Thyroid gland (tissue), 4 donors: ENCODE measurements around the gene PACS1. TPM values are rescaled to one million over a fixed set of nuclear protein-coding genes. Genes with fewer than 3 reads are reported as not detected.

Experiments used
- DNase-seq, 2 donors: peaks; one replicate each; pipeline ENCODE4 v3.0.0-alpha.2; 2019
- H3K27ac ChIP-seq, 3 donors: fragments of 200-600 bp; sonication (generic); 1 replicate in 2 of 3; 2 replicates in 1 of 3; pipeline ENCODE4 v1.5.1; 2016 to 2019; ENCODE audit warnings: mild to moderate bottlenecking in 1 of 3, moderate library complexity in 1 of 3
- H3K27me3 ChIP-seq: fragments of 200-600 bp; sonication (generic); one replicate; pipeline ENCODE4 v1.5.1; 2019
- H3K36me3 ChIP-seq, 2 donors: fragments of 200-600 bp; sonication (generic); one replicate each; pipeline ENCODE4 v1.5.1; 2016 to 2019
- H3K4me1 ChIP-seq, 2 donors: fragments of 200-600 bp; sonication (generic); one replicate each; pipeline ENCODE4 v1.5.1; 2017 to 2019
- H3K4me3 ChIP-seq, 3 donors: fragments of 200-600 bp; sonication (generic); replicated peaks in 1 of 3; 1 replicate in 2 of 3; 2 replicates in 1 of 3; pipeline ENCODE4 v1.5.1; 2016; ENCODE audit warnings: mild to moderate bottlenecking in 1 of 3
- H3K9me3 ChIP-seq: fragments of 200-600 bp; sonication (generic); one replicate; pipeline ENCODE4 v1.5.1; 2017
- POLR2A ChIP-seq, 2 donors: fragments of 450-650 bp; IDR thresholded peaks; one replicate each; pipeline ENCODE4 v1.6.1; 2017; ENCODE audit warnings: antibody characterized with exemption in 2 of 2, mild to moderate bottlenecking in 2 of 2, moderate library complexity in 1 of 2
- WGBS, 2 donors: methylation state at CpG; one replicate each; pipeline ENCODE4 v1.1.5; 2017; 5-methylcytosine and 5-hydroxymethylcytosine counted together
- intact Hi-C: fragments of 100-400 bp; cut with DNase I; formaldehyde crosslinking; loops from one replicate; pipeline ENCODE4 v1.15.1; 2023
- total RNA-seq, 4 donors: library from RNA; depleted of rRNA; stranded (reverse); fragments of >200 nt; gene quantifications; one replicate each; pipeline ENCODE4 v1.2.3, GENCODE V29; 2016
- TF ChIP-seq, protein P1 (sequence below), 6 experiments: fragments of 200-600 bp in 3 of 6; fragments of 450-650 bp in 3 of 6; sonication (generic) in 3 of 6; IDR thresholded peaks; one replicate each; pipeline ENCODE4 v1.5.1; 2016 to 2019; ENCODE audit warnings: antibody characterized with exemption in 6 of 6, mild to moderate bottlenecking in 2 of 6, inconsistent platforms in 1 of 6, moderate library complexity in 1 of 6

Gene PACS1
- total RNA-seq, 4 donors from 2014 or later: 39.6 to 67.7 (median 59.7) TPM

DNA sequence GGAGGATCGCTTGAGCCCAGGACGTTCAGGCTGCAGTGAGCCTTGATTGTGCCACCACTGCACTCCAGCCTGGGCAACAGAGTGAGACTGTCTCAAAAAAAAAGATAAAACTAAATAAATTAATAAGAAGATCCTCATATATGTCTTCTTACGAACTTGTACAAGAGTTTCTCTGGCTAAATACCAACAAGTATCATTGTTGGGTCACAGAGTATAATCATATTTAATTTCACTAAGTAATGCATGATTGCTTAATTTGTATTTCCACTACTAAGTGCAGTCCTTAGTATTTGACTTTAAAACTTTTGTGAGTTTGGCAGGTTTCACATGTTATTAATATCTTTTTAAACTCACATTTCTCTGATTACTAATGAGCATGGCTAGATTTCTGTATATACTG, 60.9 kb downstream of the PACS1 start:
- WGBS, 2 donors: 68 to 72% methylated on average over 3 of the region's 3 CpGs
- intact Hi-C loops: loop anchor here (5.0 kb wide), 1 partner anchor 64 kb away; no protein-coding TSS in a partner anchor

DNA sequence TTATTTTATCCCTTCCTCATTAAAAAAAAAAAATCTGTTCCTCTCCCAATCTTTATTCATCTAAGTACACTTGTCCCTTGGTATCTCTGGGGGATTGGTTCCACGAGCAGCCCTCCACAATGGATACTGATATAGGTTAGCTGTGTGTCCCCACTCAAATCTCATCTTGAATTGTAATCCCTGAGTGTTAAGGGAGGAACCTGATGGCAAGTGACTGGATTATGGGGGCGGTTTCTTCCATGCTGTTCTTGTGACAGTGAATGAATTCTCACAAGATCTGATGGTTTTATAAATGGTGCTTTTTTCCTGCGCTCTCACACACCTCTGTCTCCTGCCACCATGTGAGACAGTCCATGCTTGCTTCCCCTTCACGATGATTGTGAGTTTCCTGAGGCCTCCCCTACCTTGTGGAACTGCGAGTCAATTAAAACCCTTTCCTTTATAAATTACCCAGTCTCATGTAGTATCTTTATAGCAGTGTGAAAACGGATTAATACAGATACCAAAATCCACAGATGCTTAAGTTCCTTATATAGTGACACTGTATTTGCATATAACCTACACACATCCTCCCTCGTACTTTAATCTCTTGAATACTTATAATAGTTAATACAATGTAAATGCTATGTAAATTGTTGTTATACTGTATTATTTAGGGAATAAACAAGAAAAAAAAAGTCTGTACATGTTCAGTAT, 62.0 kb downstream of the PACS1 start:
- WGBS, 2 donors: 86 to 93% methylated on average over 7 of the region's 7 CpGs
- H3K9me3 ChIP-seq: no peaks in the 10 kb centered on the region
- no peak for DNase-seq
- H3K4me3 ChIP-seq: no peak overlapping the region
- H3K27ac ChIP-seq: peak overlapping the region in 1 of 3 donors; percentile 4
- no peaks in the 10 kb centered on the region for H3K27me3 ChIP-seq
- no peak for TF ChIP-seq POLR2A (IDR thresholded peaks at IDR 0.05)
- TF ChIP-seq, protein P1, sequence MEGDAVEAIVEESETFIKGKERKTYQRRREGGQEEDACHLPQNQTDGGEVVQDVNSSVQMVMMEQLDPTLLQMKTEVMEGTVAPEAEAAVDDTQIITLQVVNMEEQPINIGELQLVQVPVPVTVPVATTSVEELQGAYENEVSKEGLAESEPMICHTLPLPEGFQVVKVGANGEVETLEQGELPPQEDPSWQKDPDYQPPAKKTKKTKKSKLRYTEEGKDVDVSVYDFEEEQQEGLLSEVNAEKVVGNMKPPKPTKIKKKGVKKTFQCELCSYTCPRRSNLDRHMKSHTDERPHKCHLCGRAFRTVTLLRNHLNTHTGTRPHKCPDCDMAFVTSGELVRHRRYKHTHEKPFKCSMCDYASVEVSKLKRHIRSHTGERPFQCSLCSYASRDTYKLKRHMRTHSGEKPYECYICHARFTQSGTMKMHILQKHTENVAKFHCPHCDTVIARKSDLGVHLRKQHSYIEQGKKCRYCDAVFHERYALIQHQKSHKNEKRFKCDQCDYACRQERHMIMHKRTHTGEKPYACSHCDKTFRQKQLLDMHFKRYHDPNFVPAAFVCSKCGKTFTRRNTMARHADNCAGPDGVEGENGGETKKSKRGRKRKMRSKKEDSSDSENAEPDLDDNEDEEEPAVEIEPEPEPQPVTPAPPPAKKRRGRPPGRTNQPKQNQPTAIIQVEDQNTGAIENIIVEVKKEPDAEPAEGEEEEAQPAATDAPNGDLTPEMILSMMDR (IDR thresholded peaks at IDR 0.05): no peak
- no peaks in the 10 kb centered on the region for H3K36me3 ChIP-seq
- intact Hi-C loops: loop anchor here (5.0 kb wide), 1 partner anchor 65 kb away; no protein-coding TSS in a partner anchor
- H3K4me1 ChIP-seq: peaks cover 22 to 24% of the 10 kb centered on the region in 2 donors

More for the DNA sequence above, 60.9 kb downstream of the PACS1 start:
- no peak for DNase-seq
- H3K36me3 ChIP-seq: no peaks in the 10 kb centered on the region
- peaks cover 33 to 35% of the 10 kb centered on the region in 2 donors for H3K4me1 ChIP-seq
- TF ChIP-seq, protein P1 (IDR thresholded peaks at IDR 0.05): no peak
- no peak for TF ChIP-seq POLR2A (IDR thresholded peaks at IDR 0.05)
- no peaks in the 10 kb centered on the region for H3K27me3 ChIP-seq
- H3K27ac ChIP-seq: peak overlapping the region in 1 of 3 donors; percentile 9
- no peak overlapping the region for H3K4me3 ChIP-seq
- no peaks in the 10 kb centered on the region for H3K9me3 ChIP-seq

DNA sequence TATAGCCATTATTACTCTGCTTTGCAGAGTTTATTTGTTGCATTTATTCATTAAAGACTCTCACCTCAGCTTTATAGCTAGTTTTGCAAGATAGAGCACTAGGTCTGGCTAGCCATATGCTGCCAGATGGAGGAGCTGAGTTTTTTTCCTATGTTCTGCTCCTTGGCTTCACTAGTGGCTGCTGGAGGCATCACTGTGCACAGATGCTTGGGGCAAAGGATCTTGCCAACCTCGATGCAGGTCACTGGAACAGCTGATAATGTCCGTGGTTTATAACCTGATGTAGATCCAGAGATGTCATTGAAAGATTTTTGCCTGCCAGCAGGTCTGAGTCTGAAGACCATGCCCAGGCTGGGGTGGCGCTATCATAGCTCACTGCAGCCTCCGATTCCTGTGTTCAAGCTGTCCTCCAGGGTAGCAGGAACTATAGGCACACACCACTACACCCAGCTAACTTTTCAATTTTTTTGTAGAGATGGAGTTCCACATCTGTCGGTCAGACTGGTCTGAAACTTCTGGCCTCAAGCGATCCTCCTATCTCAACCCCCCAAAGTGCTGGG, 63.2 kb downstream of the PACS1 start:
- intact Hi-C loops: loop anchor here (5.0 kb wide), 1 partner anchor 66 kb away; no protein-coding TSS in a partner anchor
- WGBS, 2 donors: 42 to 57% methylated on average over 6 of the region's 6 CpGs
- Histone ChIP-seq H3K27me3 (no peaks in the 10 kb centered on the region), H3K4me1 (peaks cover 18 to 25% of the 10 kb centered on the region in 2 donors), H3K4me3 (no peak overlapping the region), H3K9me3 (no peaks in the 10 kb centered on the region), H3K27ac (peak overlapping the region in 2 of 3 donors; percentile 17 to 22), H3K36me3 (no peaks in the 10 kb centered on the region)
- TF ChIP-seq, protein P1 (IDR thresholded peaks at IDR 0.05): peak in 2 of 6 experiments; percentile 13 to 30
- TF ChIP-seq POLR2A (IDR thresholded peaks at IDR 0.05): no peak
- DNase-seq: peak; percentile 65 to 70

DNA sequence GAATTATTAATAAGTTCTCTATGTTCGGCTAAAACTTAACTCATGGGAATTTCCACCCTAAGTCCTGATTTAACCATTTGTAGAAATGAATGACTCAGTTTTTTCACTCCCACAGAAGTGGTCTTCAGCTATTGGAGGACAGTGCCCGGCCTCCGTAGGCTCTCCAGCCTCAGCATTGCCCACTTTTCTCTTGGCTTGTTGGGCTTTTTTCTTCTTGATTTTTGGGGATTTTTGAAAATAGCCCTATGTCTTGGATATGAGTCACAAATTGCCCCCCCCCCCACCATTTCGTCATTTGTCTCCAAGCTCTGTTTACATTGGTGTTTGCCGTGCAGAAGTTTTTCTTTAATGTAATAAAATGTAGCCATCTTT, 66.7 kb downstream of the PACS1 start:
- intact Hi-C loops: no loop called here

More for the DNA sequence above, 66.7 kb downstream of the PACS1 start:
- TF ChIP-seq, protein P1 (IDR thresholded peaks at IDR 0.05): no peak
- no peak for TF ChIP-seq POLR2A (IDR thresholded peaks at IDR 0.05)
- Histone ChIP-seq H3K4me1 (peaks cover 16 to 21% of the 10 kb centered on the region in 2 donors), H3K9me3 (no peaks in the 10 kb centered on the region), H3K27me3 (no peaks in the 10 kb centered on the region), H3K27ac (no peak overlapping the region), H3K36me3 (no peaks in the 10 kb centered on the region), H3K4me3 (no peak overlapping the region)
- WGBS, 2 donors: 84 to 90% methylated on average over 5 of the region's 5 CpGs
- DNase-seq: no peak
